ENCODE data around the gene CBARP. TPM values are rescaled to one million over a fixed set of nuclear protein-coding genes. Genes with fewer than 3 reads are reported as not detected.

CBARP gene
- total RNA-seq, 1 donor from 2014 or later, result 3.9 TPM

GRCh38 chr19:1278074-1278473 lies 40.3 kb upstream of the CBARP start:
- H3K36me3 ChIP-seq, result peaks cover 0 to 39% of the 10 kb centered on the region in 2 donors
- H3K9me3 ChIP-seq, result no peaks in the 10 kb centered on the region
- TF ChIP-seq, protein P1, sequence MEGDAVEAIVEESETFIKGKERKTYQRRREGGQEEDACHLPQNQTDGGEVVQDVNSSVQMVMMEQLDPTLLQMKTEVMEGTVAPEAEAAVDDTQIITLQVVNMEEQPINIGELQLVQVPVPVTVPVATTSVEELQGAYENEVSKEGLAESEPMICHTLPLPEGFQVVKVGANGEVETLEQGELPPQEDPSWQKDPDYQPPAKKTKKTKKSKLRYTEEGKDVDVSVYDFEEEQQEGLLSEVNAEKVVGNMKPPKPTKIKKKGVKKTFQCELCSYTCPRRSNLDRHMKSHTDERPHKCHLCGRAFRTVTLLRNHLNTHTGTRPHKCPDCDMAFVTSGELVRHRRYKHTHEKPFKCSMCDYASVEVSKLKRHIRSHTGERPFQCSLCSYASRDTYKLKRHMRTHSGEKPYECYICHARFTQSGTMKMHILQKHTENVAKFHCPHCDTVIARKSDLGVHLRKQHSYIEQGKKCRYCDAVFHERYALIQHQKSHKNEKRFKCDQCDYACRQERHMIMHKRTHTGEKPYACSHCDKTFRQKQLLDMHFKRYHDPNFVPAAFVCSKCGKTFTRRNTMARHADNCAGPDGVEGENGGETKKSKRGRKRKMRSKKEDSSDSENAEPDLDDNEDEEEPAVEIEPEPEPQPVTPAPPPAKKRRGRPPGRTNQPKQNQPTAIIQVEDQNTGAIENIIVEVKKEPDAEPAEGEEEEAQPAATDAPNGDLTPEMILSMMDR (IDR thresholded peaks at IDR 0.05), result no peak
- TF ChIP-seq POLR2A (IDR thresholded peaks at IDR 0.05) (no peak), POLR2AphosphoS5 (IDR thresholded peaks at IDR 0.05; ENCODE audit: insufficient read depth in 1 of 2, low read depth in 1 of 2) (no peak)
- intact Hi-C loops (cut with DNase I), result loop anchor here (10.0 kb wide), 2 partner anchors 107 to 167 kb away; partner anchors contain the start of gene NDUFS7
- no peak overlapping the region for H3K4me3 ChIP-seq
- no peak for DNase-seq (ENCODE audit: extremely low spot score in 2 of 2)
- H3K27me3 ChIP-seq, result no peaks in the 10 kb centered on the region
- no peak overlapping the region for H3K27ac ChIP-seq
- H3K4me1 ChIP-seq, result peaks cover 33% of the 10 kb centered on the region

- intact Hi-C loops (cut with DNase I), result loop anchor here (10.0 kb wide), 2 partner anchors 108 to 168 kb away; partner anchors contain the start of gene NDUFS7
- Histone ChIP-seq H3K27ac (no peak overlapping the region), H3K9me3 (no peaks in the 10 kb centered on the region), H3K27me3 (no peaks in the 10 kb centered on the region), H3K4me3 (no peak overlapping the region), H3K36me3 (peaks cover 0 to 50% of the 10 kb centered on the region in 2 donors), H3K4me1 (peaks cover 42% of the 10 kb centered on the region)
- DNase-seq (ENCODE audit: extremely low spot score in 2 of 2), result no peak
- TF ChIP-seq POLR2A (IDR thresholded peaks at IDR 0.05) (no peak), POLR2AphosphoS5 (IDR thresholded peaks at IDR 0.05; ENCODE audit: insufficient read depth in 1 of 2, low read depth in 1 of 2) (no peak)
- TF ChIP-seq, protein P1 (IDR thresholded peaks at IDR 0.05), result no peak
These were observed 39.3 kb upstream of the CBARP start for GRCh38 chr19:1277061-1277460.

DNA sequence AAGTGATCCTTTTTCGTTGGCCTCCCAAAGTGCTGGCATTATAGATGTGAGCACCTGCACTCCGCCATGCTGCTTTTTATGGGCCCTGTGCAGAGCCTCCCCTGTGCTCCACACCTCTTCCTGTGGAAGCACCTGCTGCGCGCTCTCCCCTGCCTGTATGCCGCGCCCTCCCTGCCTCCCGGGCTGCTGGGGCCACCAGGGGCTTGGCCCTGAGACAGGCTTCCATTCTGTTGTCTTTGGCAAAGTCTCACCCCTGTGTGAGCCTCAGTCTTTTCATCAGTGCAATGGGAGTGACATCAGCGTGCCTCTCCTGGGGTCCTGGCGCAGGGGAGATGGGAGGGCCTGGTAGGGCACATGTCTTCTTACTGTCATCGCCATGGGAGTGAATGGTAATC lies 38.8 kb upstream of the CBARP start:
- Histone ChIP-seq H3K36me3 (peaks cover 0 to 54% of the 10 kb centered on the region in 2 donors), H3K4me1 (peaks cover 46% of the 10 kb centered on the region)
- intact Hi-C loops (cut with DNase I), result loop anchor here (10.0 kb wide), 2 partner anchors 108 to 168 kb away; partner anchors contain the start of gene NDUFS7

DNA sequence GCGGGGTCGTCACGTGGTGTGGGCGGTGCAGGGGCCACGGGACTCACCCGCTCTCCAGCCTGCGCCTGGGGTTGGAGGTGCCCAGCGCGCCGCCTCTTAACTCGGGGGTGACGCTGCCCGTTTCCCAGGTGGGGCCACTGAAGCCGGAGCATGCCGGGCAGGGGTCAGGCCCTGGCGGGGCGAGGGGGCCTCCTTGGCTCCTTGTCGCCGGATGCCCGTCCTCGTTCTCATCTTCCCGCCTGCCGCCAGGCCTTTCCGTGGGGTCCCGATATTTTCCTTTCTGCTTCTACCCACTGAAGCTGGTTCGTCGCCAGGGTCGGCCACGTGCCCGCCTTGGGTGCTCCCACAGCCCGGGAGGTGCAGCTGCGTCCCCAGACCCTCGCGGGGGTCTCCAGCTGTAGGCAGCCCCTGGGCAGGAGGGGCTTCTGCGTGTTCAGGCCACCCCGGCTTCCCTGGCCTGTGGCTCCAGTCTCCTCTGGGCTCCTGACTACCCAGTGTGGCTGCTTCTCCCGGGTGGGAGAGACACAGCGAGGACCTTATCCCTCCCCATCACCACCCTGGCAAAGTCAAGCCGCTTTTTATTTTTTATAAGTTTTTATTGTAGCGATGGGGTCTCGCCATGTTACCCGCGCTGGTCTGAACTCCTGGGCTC lies 38.3 kb upstream of the CBARP start:
- peaks cover 51% of the 10 kb centered on the region for H3K4me1 ChIP-seq
- intact Hi-C loops (cut with DNase I), result loop anchor here (10.0 kb wide), 2 partner anchors 109 to 169 kb away; partner anchors contain the start of gene NDUFS7

More for the DNA sequence above, 38.8 kb upstream of the CBARP start:
- no peak for TF ChIP-seq POLR2AphosphoS5 (IDR thresholded peaks at IDR 0.05; ENCODE audit: insufficient read depth in 1 of 2, low read depth in 1 of 2)
- TF ChIP-seq POLR2A (IDR thresholded peaks at IDR 0.05), result no peak
- TF ChIP-seq, protein P1 (IDR thresholded peaks at IDR 0.05), result no peak
- Histone ChIP-seq H3K27ac (peak overlapping the region; percentile 98), H3K27me3 (no peaks in the 10 kb centered on the region), H3K4me3 (peak overlapping the region; percentile 76 to 87), H3K9me3 (no peaks in the 10 kb centered on the region)
- DNase-seq (ENCODE audit: extremely low spot score in 2 of 2), result no peak

More for the DNA sequence above, 38.3 kb upstream of the CBARP start:
- DNase-seq (ENCODE audit: extremely low spot score in 2 of 2), result no peak
- H3K4me3 ChIP-seq, result peak overlapping the region; percentile 76 to 87
- no peaks in the 10 kb centered on the region for H3K9me3 ChIP-seq
- TF ChIP-seq, protein P1 (IDR thresholded peaks at IDR 0.05), result no peak
- TF ChIP-seq POLR2AphosphoS5 (IDR thresholded peaks at IDR 0.05; ENCODE audit: insufficient read depth in 1 of 2, low read depth in 1 of 2), result peak in 1 of 2 donors; percentile 52
- peak in 1 of 2 donors; percentile 15 for TF ChIP-seq POLR2A (IDR thresholded peaks at IDR 0.05)
- H3K27me3 ChIP-seq, result no peaks in the 10 kb centered on the region
- H3K36me3 ChIP-seq, result peaks cover 0 to 59% of the 10 kb centered on the region in 2 donors
- peak overlapping the region; percentile 98 for H3K27ac ChIP-seq
